Endothelial cell of umbilical vein (primary cell): ENCODE measurements around the gene PLCG2. TPM values are rescaled to one million over a fixed set of nuclear protein-coding genes. Genes with fewer than 3 reads are reported as not detected.

ENCODE experiments used
- BruUV-seq: library from RNA; stranded (reverse); fragments of 400-500 nt; replicated peaks from 2 replicates; lab custom pipeline; 2021; lab: Mats Ljungman, UMichigan
- CTCF ChIA-PET: fragments of 300-600, 350-600 bp; sonication (Branson Sonifier 250); formaldehyde crosslinking; loops from one replicate; lab custom pipeline; 2021; ENCODE audit warnings: antibody characterized with exemption, inconsistent platforms; lab: Charles Lee
- POLR2A ChIA-PET: fragments of 300-600, 350-600 bp; sonication (Branson Sonifier 250); formaldehyde crosslinking; loops from one replicate; lab custom pipeline; 2021; ENCODE audit warnings: antibody characterized with exemption, inconsistent platforms; lab: Charles Lee
- DNase-seq: peaks from one replicate; pipeline ENCODE4 v3.0.0-alpha.2; 2011; ENCODE audit warnings: low read depth, low spot score
- FAIRE-seq: peaks from 2 replicates; lab custom pipeline; 2011; peaks lifted over from hg19 to GRCh38; lab: Jason Lieb, UNC
- H2AFZ ChIP-seq: 2 replicates; pipeline ENCODE4 v1.6.0; 2012; ENCODE audit warnings: low read depth, low read length, control low read depth, inconsistent platforms
- H3K27ac ChIP-seq: 2 replicates; pipeline ENCODE4 v1.5.1; 2011; ENCODE audit warnings: low read depth, mild to moderate bottlenecking, control low read depth, low read length, moderate library complexity; ENCODE audit not compliant: insufficient read depth
- H3K27me3 ChIP-seq, 2 experiments: 2 replicates each; pipeline versions ENCODE4 v1.6.0 to v1.6.1; 2011; ENCODE audit warnings: low read length in 2 of 2, mixed read lengths in 1 of 2; ENCODE audit not compliant: control insufficient read depth in 2 of 2, insufficient read depth in 2 of 2
- H3K36me3 ChIP-seq, 2 experiments: 2 replicates in 1 of 2; 3 replicates in 1 of 2; pipeline ENCODE4 v1.5.1; 2011; ENCODE audit warnings: low read length in 2 of 2, mild to moderate bottlenecking in 1 of 2, moderate library complexity in 1 of 2; ENCODE audit not compliant: control insufficient read depth in 2 of 2, insufficient read depth in 2 of 2; ENCODE audit errors: extremely low read depth in 1 of 2
- H3K4me1 ChIP-seq: 3 replicates; pipeline ENCODE4 v1.5.1; 2011; ENCODE audit warnings: mild to moderate bottlenecking, low read length; ENCODE audit not compliant: control insufficient read depth, insufficient read depth; ENCODE audit errors: extremely low read depth
- H3K4me2 ChIP-seq: 2 replicates; pipeline ENCODE4 v1.6.1; 2011; ENCODE audit warnings: low read length, control low read depth, mixed read lengths; ENCODE audit not compliant: insufficient read depth
- H3K4me3 ChIP-seq, 3 experiments: fragments of 200-600 bp in 1 of 3; sonication (generic), shearing (Covaris generic) in 1 of 3; replicated peaks in 1 of 3; 2 replicates each; pipeline ENCODE4 v1.5.1; 2011 to 2016; ENCODE audit warnings: control low read depth in 3 of 3, low read length in 3 of 3, mild to moderate bottlenecking in 2 of 3, inconsistent platforms in 1 of 3, low read depth in 1 of 3, moderate library complexity in 1 of 3; ENCODE audit not compliant: insufficient read depth in 1 of 3
- H3K79me2 ChIP-seq: 2 replicates; pipeline ENCODE4 v1.6.0; 2012; ENCODE audit warnings: low read length, inconsistent platforms; ENCODE audit not compliant: control insufficient read depth, insufficient read depth
- H3K9ac ChIP-seq: replicated peaks from 2 replicates; pipeline ENCODE3; 2011; ENCODE audit warnings: low read length, control low read depth; ENCODE audit not compliant: insufficient read depth; ENCODE audit errors: extremely low read depth
- H3K9me1 ChIP-seq: replicated peaks from 3 replicates; pipeline ENCODE4 v1.6.0; 2011; ENCODE audit warnings: mild to moderate bottlenecking, low read length; ENCODE audit not compliant: control insufficient read depth, insufficient read depth; ENCODE audit errors: extremely low read depth
- H3K9me3 ChIP-seq: replicated peaks from 2 replicates; pipeline ENCODE4 v1.5.1; 2012; ENCODE audit warnings: low read length, inconsistent platforms; ENCODE audit not compliant: control insufficient read depth, insufficient read depth
- H4K20me1 ChIP-seq: replicated peaks from 2 replicates; pipeline ENCODE3; 2011; ENCODE audit warnings: mild to moderate bottlenecking, low read length; ENCODE audit not compliant: control insufficient read depth, insufficient read depth; ENCODE audit errors: extremely low read depth
- EZH2 ChIP-seq: IDR thresholded peaks from 2 replicates; pipeline ENCODE4 v1.6.1; 2012; ENCODE audit warnings: borderline replicate concordance, low read depth, mild to moderate bottlenecking, moderate library complexity, low read length, inconsistent platforms; ENCODE audit not compliant: severe bottlenecking
- JUN ChIP-seq: IDR thresholded peaks from 2 replicates; pipeline ENCODE4 v1.6.1; 2011; ENCODE audit warnings: borderline replicate concordance, low read depth; ENCODE audit not compliant: insufficient read length, insufficient read depth
- MAX ChIP-seq: IDR thresholded peaks from 2 replicates; pipeline ENCODE4 v1.6.1; 2011; ENCODE audit not compliant: insufficient read depth, insufficient read length
- MYC ChIP-seq: IDR thresholded peaks from one replicate; pipeline ENCODE4 v1.6.1; 2011; ENCODE audit warnings: mild to moderate bottlenecking, low read depth, low read length
- POLR2A ChIP-seq: IDR thresholded peaks from 2 replicates; pipeline ENCODE4 v1.6.1; 2012; ENCODE audit warnings: low read depth, mild to moderate bottlenecking, control low read depth, low read length
- POLR2AphosphoS5 ChIP-seq: IDR thresholded peaks from 2 replicates; pipeline ENCODE4 v1.6.1; 2012; ENCODE audit warnings: low read depth, mild to moderate bottlenecking, control low read depth, low read length, moderate library complexity; ENCODE audit not compliant: insufficient read depth
- dilution Hi-C: fragments of 300-500 bp; cut with MboI; formaldehyde crosslinking; loops from one replicate; pipeline ENCODE4 v1.15.0; 2019; ENCODE audit warnings: low sequenced_read_pairs; ENCODE audit not compliant: extremely low pct_ligation_motif_present
- intact Hi-C: fragments of 100-400 bp; cut with micrococcal nuclease; formaldehyde crosslinking; loops from one replicate; pipeline ENCODE4 v1.10.0; 2022
- polyA plus RNA-seq, 4 experiments: library from polyadenylated mRNA; depleted of rRNA in 3 of 4; stranded (reverse) in 3 of 4; unstranded in 1 of 4; fragments of >200 nt; gene quantifications; 2 replicates each; pipeline versions ENCODE4 v1.2.1 to v1.2.3, GENCODE V29; 2011 to 2012; ENCODE audit warnings: missing spikeins in 1 of 4
- total RNA-seq: library from RNA; stranded (reverse); gene quantifications from 2 replicates; pipeline ENCODE4 v1.2.3, GENCODE V29; 2021
- TF ChIP-seq, protein P1 (sequence below), 2 donors: IDR thresholded peaks; 1 replicate in 1 of 2; 2 replicates in 1 of 2; pipeline ENCODE4 v1.5.1; 2011; ENCODE audit warnings: low read length in 2 of 2, mild to moderate bottlenecking in 2 of 2, moderate library complexity in 2 of 2, control low read depth in 1 of 2, inconsistent platforms in 1 of 2, low read depth in 1 of 2; ENCODE audit not compliant: insufficient read depth in 1 of 2; ENCODE audit errors: extremely low read depth in 1 of 2

Gene PLCG2
- total and polyA plus RNA-seq, 2 donors (not counting 3 experiments of a cell fraction or from before 2014, with no cell fraction given), result 10.8 to 13.6 TPM

DNA sequence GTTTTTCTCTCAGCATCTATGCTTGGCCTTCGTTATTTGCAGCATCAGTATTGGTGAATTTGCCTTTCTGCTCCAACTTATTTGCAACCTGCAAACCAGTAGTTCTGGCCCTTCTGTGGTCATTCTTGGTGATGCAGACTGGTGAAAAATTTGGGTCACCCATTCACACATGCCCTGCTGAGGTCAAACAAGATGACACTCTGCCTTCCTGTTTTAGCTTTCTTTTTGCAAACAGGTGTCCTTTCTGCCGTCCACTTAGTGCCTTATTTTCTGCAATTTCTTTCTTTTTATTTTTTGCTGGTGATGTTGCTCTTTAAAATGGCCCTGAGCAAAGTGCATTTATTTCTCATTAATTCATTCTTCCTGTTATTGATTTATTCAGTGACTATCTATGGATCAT is 31.3 kb downstream of the PLCG2 start:
- ChIA-PET POLR2A (no interaction called here), CTCF (no interaction called here)
- Histone ChIP-seq H2AFZ (no peak overlapping the region), H3K9ac (no peak overlapping the region), H3K27ac (no peak overlapping the region), H3K4me3 (no peak overlapping the region), H3K4me2 (no peak overlapping the region), H3K27me3 (no peaks in the 10 kb centered on the region), H3K9me3 (no peaks in the 10 kb centered on the region), H3K79me2 (no peaks in the 10 kb centered on the region), H4K20me1 (no peaks in the 10 kb centered on the region), H3K4me1 (no peaks in the 10 kb centered on the region), H3K9me1 (no peaks in the 10 kb centered on the region), H3K36me3 (no peaks in the 10 kb centered on the region)
- DNase-seq, result no peak
- intact Hi-C loops (no loop called here), dilution Hi-C loops (no loop called here)
- BruUV-seq, result no TSS peak
- TF ChIP-seq MAX, result no peak
- TF ChIP-seq JUN, result no peak
- TF ChIP-seq EZH2, result no peak
- no peak for TF ChIP-seq MYC
- TF ChIP-seq POLR2A, result no peak
- TF ChIP-seq, protein P1, sequence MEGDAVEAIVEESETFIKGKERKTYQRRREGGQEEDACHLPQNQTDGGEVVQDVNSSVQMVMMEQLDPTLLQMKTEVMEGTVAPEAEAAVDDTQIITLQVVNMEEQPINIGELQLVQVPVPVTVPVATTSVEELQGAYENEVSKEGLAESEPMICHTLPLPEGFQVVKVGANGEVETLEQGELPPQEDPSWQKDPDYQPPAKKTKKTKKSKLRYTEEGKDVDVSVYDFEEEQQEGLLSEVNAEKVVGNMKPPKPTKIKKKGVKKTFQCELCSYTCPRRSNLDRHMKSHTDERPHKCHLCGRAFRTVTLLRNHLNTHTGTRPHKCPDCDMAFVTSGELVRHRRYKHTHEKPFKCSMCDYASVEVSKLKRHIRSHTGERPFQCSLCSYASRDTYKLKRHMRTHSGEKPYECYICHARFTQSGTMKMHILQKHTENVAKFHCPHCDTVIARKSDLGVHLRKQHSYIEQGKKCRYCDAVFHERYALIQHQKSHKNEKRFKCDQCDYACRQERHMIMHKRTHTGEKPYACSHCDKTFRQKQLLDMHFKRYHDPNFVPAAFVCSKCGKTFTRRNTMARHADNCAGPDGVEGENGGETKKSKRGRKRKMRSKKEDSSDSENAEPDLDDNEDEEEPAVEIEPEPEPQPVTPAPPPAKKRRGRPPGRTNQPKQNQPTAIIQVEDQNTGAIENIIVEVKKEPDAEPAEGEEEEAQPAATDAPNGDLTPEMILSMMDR (IDR thresholded peaks at IDR 0.05; ENCODE audit: extremely low read depth in 1 of 2, insufficient read depth in 1 of 2, low read depth in 1 of 2, low read length in 2 of 2), result no peak
- no peak for TF ChIP-seq POLR2AphosphoS5
- no peak for FAIRE-seq
